Sigmoid colon (tissue), 4 donors: ENCODE data around the gene TEC.

Experiments
- POLR2A ChIP-seq, 2 donors: fragments of 450-650 bp; IDR thresholded peaks; one replicate each; pipeline ENCODE4 v1.6.1; 2016; ENCODE audit warnings: antibody characterized with exemption in 2 of 2, mild to moderate bottlenecking in 2 of 2, moderate library complexity in 2 of 2
- POLR2AphosphoS5 ChIP-seq, 4 donors: sonication (generic); formaldehyde crosslinking; IDR thresholded peaks; one replicate each; pipeline ENCODE4 v1.6.1; 2017; ENCODE audit warnings: antibody characterized with exemption in 4 of 4
- TF ChIP-seq, protein P1 (sequence below), 4 experiments: fragments of 450-650 bp in 3 of 4; fragments of 200-600 bp in 1 of 4; IDR thresholded peaks; one replicate each; pipeline ENCODE4 v1.5.1; 2016 to 2019; ENCODE audit warnings: antibody characterized with exemption in 4 of 4, mild to moderate bottlenecking in 3 of 4, moderate library complexity in 2 of 4

DNA sequence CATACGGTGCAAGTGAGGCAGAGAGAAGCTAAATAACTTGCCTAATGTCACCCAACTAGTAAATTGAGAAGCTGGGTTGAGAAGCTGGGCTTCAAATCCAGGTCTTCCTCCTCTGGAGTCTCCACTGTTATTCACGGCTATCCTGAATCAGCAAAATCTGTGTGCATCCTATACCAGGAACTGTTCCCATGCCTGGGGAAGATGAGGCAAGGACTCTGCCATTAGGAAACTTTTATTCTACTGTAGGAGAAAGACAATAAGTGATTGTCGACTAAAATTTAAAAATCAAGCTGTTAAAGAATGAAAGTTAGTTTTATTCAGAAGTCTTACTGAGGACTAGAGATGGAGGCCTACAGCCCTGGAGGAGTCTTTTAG is 872 bp upstream of the TEC start:
- no peak for TF ChIP-seq POLR2A (IDR thresholded peaks at IDR 0.05)
- TF ChIP-seq, protein P1, sequence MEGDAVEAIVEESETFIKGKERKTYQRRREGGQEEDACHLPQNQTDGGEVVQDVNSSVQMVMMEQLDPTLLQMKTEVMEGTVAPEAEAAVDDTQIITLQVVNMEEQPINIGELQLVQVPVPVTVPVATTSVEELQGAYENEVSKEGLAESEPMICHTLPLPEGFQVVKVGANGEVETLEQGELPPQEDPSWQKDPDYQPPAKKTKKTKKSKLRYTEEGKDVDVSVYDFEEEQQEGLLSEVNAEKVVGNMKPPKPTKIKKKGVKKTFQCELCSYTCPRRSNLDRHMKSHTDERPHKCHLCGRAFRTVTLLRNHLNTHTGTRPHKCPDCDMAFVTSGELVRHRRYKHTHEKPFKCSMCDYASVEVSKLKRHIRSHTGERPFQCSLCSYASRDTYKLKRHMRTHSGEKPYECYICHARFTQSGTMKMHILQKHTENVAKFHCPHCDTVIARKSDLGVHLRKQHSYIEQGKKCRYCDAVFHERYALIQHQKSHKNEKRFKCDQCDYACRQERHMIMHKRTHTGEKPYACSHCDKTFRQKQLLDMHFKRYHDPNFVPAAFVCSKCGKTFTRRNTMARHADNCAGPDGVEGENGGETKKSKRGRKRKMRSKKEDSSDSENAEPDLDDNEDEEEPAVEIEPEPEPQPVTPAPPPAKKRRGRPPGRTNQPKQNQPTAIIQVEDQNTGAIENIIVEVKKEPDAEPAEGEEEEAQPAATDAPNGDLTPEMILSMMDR (IDR thresholded peaks at IDR 0.05) = no peak
- no peak for TF ChIP-seq POLR2AphosphoS5 (IDR thresholded peaks at IDR 0.05)
